HT1080 (cell line): Measurements from ENCODE around the gene PTGER3. TPM values are rescaled to one million over a fixed set of nuclear protein-coding genes. Genes with fewer than 3 reads are reported as not detected.
"Not testable (repeated sequence)": the region's sequence is repeated elsewhere in the genome, so short reads cannot be mapped to it uniquely, and the experiment has no call there.

Experiments used
- DNase-seq: peaks from one replicate; pipeline ENCODE4 v3.0.0-alpha.2; 2015; ENCODE audit warnings: low read depth
- small RNA-seq: library from RNA; depleted of rRNA; stranded (forward); fragments of <200 nt; gene quantifications from one replicate; pipeline ENCODE3, GENCODE V24; 2014
- total RNA-seq: library from RNA; depleted of rRNA; stranded (reverse); fragments of >200 nt; shearing (Covaris generic); gene quantifications from 2 replicates; pipeline ENCODE4 v1.2.3, GENCODE V29; 2014; rRNA removed

The PTGER3 gene
- total RNA-seq, 1 experiment from 2014 or later: not detected

GRCh38 chr1:70948396-70949017 lies 99.1 kb downstream of the PTGER3 start:
- no peak for DNase-seq

- no peak for DNase-seq
These were observed 99.8 kb downstream of the PTGER3 start for GRCh38 chr1:70947835-70948234.

- no peak for DNase-seq
These were observed 101.9 kb downstream of the PTGER3 start for GRCh38 chr1:70945676-70946075.

GRCh38 chr1:70945251-70945650 lies 102.4 kb downstream of the PTGER3 start:
- DNase-seq: no peak

DNA sequence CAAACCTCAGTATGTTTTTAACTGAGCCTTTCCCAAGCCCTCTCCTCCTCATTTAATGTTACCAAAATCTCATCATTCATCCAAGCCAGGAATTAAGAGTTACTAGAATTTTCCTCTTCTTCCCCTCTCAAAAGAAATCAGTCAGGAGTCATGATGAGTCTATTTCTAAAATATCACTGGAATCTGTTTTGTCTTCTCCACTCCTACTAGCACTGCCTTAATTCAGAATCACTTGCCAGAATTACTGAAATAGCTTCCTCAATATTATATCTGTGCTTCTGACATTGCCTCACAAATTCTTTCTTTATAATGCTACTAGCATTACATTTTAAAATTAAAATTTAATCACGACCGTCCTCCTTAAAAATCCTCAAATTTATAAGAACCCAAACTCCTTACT lies 106.1 kb downstream of the PTGER3 start:
- no peak for DNase-seq

- not testable (repeated sequence) for DNase-seq
These were observed 107.2 kb downstream of the PTGER3 start for GRCh38 chr1:70940398-70940797.

- no peak for DNase-seq
These were observed 113.2 kb downstream of the PTGER3 start for GRCh38 chr1:70934194-70934961.

DNA sequence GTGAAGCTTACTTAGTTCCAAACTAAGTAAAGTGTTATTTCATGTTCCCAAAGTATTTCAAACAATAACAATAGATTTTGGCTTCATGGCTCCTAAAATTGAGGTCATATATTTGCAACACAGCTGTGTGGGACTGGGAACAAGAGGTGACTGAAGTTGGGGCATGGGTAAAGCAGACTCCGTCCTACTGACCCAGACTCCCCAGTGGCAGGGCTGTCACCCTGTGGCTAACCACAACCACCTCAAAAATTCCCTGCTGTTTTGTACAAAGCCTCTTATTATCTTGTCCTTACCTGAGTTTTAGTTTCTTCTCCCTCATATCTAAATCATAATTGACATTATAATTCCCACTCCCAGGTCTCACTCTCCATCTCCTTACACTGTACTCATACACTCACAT lies 117.6 kb downstream of the PTGER3 start:
- DNase-seq: no peak

DNA sequence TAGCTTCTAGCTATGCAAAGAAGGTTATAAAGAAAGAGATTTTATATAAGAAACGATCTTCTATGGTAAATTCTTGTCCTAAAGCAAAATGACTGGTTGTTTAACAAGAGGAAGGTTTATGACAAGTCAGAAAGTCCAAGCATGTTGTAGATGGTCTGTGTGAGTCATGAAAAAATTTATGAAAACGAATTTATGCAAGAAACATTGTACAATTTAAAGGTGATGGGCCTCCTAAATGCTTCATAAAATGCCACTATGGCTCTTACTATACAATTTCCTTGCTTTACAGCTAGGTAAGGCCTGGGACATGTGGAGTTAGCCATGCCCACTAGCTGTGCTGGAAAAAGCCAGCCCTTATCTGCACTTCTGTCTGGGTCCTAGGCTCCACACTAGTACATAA lies 125.4 kb downstream of the PTGER3 start:
- DNase-seq: no peak

Small RNA genes lying within 50 kb of the gene (small RNA-seq; reads per million reads assigned to genes)
- gene MIR186: 36.1 reads per million, percentile 94 among the genes with 10 or more reads in this experiment

Other genes with a start within 250 kb of the PTGER3 start
- 27.9 and 34.2 TPM in 2 replicates for gene ZRANB2, start 33.2 kb upstream of the PTGER3 start, total RNA-seq